ENCODE results near the gene RYK.

RYK gene

DNA sequence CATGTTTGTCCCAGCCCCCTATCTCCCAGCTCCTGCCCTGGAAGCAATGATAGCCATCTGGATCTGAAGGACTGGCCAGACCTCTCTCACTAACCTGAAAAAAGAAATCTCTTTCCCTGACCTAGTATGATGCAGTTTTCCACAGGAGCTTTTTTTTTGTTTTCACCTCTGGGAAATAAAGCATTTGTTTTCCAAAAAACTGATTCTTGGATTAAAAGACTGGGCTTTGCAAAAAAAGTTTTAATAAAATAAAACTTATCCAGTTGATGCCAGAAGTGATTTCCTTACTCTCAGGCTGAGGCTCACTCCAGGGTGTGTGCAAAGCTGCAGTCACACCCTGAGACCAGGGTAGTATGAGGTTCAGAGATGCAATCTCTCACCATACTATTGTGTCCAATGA is 104.0 kb downstream of the RYK start:
- no peak for DNase-seq

DNA sequence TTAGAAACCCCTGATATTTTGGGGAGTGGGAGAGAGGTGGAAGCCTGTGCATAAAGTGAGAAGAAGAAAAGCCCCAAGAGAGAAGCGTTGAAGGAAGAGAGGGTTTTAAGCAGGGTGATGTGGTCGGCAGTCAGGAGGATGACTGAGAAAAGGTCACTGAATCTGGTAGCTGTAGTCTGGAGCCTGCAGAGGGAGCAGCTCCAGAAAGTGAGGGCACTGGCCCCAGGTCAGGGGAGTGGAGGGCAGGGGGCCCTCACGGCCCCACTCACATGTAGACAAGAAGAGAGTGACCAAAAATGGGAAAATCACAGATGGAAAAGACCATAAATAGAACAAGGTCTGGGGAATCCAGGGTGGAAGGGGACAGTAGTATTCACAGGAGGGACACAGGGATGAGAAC is 105.5 kb downstream of the RYK start:
- DNase-seq: no peak

DNA sequence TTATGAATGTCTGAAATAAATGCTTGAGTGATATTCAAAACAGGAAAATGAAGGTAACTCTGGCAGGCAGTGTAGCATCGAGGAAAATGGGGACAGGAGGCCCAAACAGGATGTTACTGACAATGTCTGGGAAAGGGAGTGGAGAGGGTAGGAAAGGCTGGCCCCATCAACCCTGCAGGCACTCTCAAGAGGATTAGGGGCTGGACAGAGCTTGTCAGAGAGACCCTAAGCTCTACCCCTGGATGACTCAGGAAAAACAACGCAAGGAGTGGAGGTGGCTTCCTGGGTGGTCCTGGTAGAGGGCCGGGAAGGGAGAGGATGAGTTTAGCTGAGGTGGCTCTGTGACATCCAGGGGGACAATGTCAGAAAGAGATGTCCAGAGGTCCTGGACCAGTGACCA is 106.0 kb downstream of the RYK start:
- no peak for DNase-seq

DNA sequence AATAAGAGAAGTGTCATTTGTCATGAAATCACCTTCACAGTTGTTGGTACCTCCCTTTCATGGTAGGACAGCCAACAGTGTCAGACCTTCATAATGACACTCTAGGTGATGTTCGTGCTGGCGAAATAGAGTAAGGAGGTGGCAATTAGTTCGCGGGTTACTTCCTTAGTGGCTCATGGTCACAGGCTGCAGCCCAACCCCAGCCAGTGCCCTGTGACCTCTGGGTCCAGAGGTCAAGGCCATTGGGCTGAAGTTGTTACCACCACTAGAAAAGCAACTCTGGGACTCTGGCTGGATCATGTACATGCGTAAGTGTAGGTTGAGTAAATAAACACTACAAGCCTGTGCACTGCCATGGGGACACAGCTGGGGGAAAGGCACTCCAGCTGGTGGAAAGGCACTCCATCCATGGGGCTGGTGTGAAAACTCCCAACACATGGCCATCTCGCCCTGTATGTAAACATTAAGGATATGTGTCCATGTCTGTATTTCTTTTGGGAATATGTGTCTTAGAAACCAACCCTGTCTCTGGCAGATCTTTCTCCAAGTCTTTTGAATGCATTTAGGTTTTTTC is 106.7 kb downstream of the RYK start:
- no peak for DNase-seq

GRCh38 chr3:134136604-134137003 is 114.1 kb downstream of the RYK start:
- DNase-seq: no peak

DNA sequence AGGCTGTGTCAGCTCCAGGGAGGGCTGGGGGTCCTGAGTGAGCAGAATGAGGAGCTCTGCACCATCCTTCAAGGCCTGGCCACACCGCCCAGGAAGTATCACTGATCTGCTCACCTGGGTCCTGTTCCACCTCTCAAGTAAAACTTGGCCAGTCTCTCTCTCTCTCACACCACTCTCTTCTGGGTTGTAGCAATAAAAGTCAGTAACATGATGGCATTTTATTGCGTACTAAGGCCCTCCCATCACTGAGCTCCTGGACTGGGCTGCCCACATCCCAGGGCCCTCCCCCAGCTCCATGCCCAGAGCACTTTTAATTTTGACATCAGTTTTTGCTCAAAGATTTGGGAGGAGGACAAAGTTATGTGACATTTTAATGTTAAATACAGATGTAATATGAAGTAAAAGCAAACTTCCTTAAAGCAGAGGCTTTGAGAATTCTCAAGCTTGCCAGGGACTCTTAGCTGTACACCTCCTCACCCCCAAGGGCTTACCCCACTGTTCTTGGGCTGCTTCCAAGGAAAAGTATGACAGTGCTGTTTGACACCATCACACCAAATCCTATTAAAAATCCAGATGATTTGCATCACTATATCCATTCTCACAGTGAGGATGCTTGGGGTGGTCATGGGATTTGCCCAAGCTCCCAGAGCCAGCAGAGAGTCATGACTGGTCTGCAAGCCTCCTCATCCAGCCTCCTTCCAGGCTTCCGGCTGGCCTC is 115.8 kb downstream of the RYK start:
- DNase-seq: no peak

DNA sequence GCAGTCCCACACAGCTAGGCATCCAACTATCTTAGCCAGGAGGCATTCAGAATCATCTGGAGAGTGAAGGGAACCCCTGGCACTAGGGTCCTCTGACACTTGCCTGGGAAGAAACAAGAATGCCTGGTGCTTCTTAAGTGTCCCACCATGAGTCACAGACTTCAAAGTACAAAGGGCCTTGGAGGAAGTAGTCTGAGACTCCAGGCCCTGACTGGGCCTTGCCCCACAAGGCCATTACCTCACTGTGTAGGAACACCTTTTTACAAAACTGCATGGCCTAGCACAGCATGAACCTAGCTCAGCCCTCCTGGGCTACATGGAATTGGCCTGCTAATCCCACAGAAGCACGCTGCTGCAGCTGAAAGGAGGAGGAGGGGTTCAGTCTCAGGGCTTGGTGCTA is 116.4 kb downstream of the RYK start:
- no peak for DNase-seq

- no peak for DNase-seq
Observed at GRCh38 chr3:134132961-134133360, 117.7 kb downstream of the RYK start.

DNA sequence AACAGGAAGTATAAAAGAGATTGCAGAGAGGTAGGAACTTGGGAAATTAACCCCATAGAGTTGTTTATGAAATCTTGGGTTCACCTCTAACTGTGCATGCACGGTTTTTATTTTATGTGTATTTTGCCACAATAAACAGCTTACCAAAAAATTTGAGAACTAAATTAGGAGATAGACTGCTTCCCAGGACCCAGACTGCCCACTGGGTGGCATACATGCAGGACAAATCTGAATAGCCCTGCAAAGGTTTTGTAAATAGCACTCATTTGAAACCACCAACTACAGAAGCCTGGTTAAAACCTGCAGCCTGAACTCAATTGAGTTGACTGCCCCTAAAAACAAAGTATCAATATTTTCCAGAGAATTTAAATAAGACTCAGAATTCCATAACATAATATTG is 124.5 kb downstream of the RYK start:
- DNase-seq: no peak

DNA sequence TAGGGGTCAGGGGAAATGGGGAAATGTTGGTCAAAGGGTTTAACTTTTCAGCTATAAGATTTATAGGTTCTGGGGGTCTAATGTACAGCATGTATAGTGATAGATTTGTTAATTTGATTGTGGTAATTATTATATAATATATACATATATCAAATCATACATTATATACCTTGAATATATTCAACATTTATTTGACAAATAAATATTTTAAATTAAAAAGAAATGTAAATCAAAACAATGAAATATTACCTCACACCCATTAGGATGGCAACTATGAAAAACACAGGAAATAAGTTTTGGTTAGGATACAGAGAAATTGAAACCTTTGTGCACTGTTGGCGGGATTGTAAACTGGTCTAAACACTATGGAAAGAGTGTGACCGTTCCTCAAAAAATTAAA is 135.9 kb downstream of the RYK start:
- DNase-seq: no peak

- no peak for DNase-seq
Observed at GRCh38 chr3:134111616-134112015, 139.0 kb downstream of the RYK start.

DNA sequence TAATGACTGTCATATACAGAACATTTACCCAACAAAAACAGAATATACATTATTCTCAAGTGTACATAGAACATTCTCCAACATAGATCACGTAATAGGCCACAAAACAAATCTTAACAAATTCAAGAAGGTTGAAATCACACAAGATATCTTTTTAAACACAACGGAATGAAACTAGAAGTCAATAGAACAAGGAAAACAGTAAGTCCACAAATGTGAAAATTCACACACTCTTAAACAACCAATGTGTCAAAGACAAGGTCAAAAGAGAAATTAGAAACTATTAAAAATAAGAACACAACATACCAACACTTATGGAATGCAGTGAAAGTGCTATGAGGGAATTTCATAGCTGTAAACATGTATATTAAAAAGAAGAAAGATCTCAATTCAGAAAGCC is 139.7 kb downstream of the RYK start:
- no peak for DNase-seq

Measured in NCI-H526 treated with DMSO at 0.1 percent for 48 hours (cell line).